Mesendoderm (in vitro differentiated cells): ENCODE results near the gene VPS11.

Experiments used
- DNase-seq: peaks from one replicate; pipeline ENCODE4 v3.0.0; 2013
- H2AK5ac ChIP-seq: 2 replicates; pipeline ENCODE4 v1.6.1; 2013; ENCODE audit warnings: low read length, inconsistent platforms
- H2BK120ac ChIP-seq: 2 replicates; pipeline ENCODE4 v1.6.1; 2013; ENCODE audit warnings: low read depth, mild to moderate bottlenecking, low read length, moderate library complexity, mixed read lengths
- H2BK15ac ChIP-seq: replicated peaks from 2 replicates; pipeline ENCODE4 v1.6.1; 2013; ENCODE audit warnings: low read depth, mild to moderate bottlenecking, moderate library complexity
- H2BK5ac ChIP-seq: 2 replicates; pipeline ENCODE4 v1.6.1; 2013; ENCODE audit warnings: low read length, inconsistent platforms
- H3K18ac ChIP-seq: 2 replicates; pipeline ENCODE4 v1.6.1; 2013; ENCODE audit warnings: mild to moderate bottlenecking, low read length, mixed read lengths
- H3K23ac ChIP-seq: one replicate; pipeline ENCODE4 v1.6.1; 2013; ENCODE audit warnings: low read length
- H3K27ac ChIP-seq: 2 replicates; pipeline ENCODE4 v1.5.1; 2013; ENCODE audit warnings: low read depth, mild to moderate bottlenecking, inconsistent platforms, low read length, moderate library complexity
- H3K27me3 ChIP-seq: 2 replicates; pipeline ENCODE4 v1.6.1; 2013; ENCODE audit warnings: low read length, control low read depth, mild to moderate bottlenecking, inconsistent platforms; ENCODE audit not compliant: insufficient read depth, poor library complexity
- H3K36me3 ChIP-seq: 2 replicates; pipeline ENCODE4 v1.6.1; 2013; ENCODE audit warnings: low read length, inconsistent platforms; ENCODE audit not compliant: control insufficient read depth, insufficient read depth
- H3K4ac ChIP-seq: one replicate; pipeline ENCODE4 v1.6.1; 2013; ENCODE audit warnings: low read depth, mild to moderate bottlenecking, low read length, moderate library complexity
- H3K4me1 ChIP-seq: 2 replicates; pipeline ENCODE4 v1.6.1; 2013; ENCODE audit warnings: low read depth, low read length, inconsistent platforms; ENCODE audit not compliant: control insufficient read depth
- H3K4me2 ChIP-seq: 2 replicates; pipeline ENCODE4 v1.6.1; 2013; ENCODE audit warnings: low read length
- H3K4me3 ChIP-seq: 2 replicates; pipeline ENCODE4 v1.5.1; 2013; ENCODE audit warnings: mild to moderate bottlenecking, low read length
- H3K56ac ChIP-seq: one replicate; pipeline ENCODE4 v1.6.1; 2013; ENCODE audit warnings: low read length
- H3K79me1 ChIP-seq: 2 replicates; pipeline ENCODE4 v1.6.1; 2013; ENCODE audit warnings: low read length, inconsistent platforms
- H3K79me2 ChIP-seq: 2 replicates; pipeline ENCODE4 v1.6.1; 2013; ENCODE audit warnings: mild to moderate bottlenecking, low read length; ENCODE audit not compliant: control insufficient read depth, insufficient read depth
- H3K9ac ChIP-seq: 2 replicates; pipeline ENCODE4 v1.6.1; 2013; ENCODE audit warnings: low read length, inconsistent platforms
- H4K5ac ChIP-seq: one replicate; pipeline ENCODE4 v1.6.1; 2013; ENCODE audit warnings: low read length
- H4K8ac ChIP-seq: one replicate; pipeline ENCODE4 v1.6.1; 2013; ENCODE audit warnings: low read depth, mild to moderate bottlenecking, control low read depth, low read length, moderate library complexity
- WGBS: extraction: QIAGEN DNeasy Blood & Tissue Kit; methylation state at CpG from one replicate; pipeline ENCODE4 v1.1.7; 2013; ENCODE audit warnings: low lambda C conversion rate, missing lambda C conversion rate; ENCODE audit not compliant: insufficient coverage; ENCODE audit errors: extremely low coverage; 5-methylcytosine and 5-hydroxymethylcytosine counted together

The VPS11 gene

GRCh38 chr11:119114351-119114750 lies 46.7 kb downstream of the VPS11 start:
- Histone ChIP-seq H2BK15ac (no peak overlapping the region), H3K18ac (no peak overlapping the region), H3K23ac (no peak overlapping the region), H3K4ac (no peak overlapping the region), H3K4me3 (no peak overlapping the region), H2BK120ac (no peak overlapping the region), H3K79me2 (no peaks in the 10 kb centered on the region), H3K9ac (no peak overlapping the region), H2BK5ac (no peak overlapping the region), H3K4me1 (no peaks in the 10 kb centered on the region), H3K36me3 (no peaks in the 10 kb centered on the region), H4K5ac (no peak overlapping the region), H2AK5ac (no peak overlapping the region), H3K27ac (no peak overlapping the region), H3K4me2 (no peak overlapping the region), H3K27me3 (no peaks in the 10 kb centered on the region), H3K79me1 (no peaks in the 10 kb centered on the region), H3K56ac (no peak overlapping the region), H4K8ac (no peak overlapping the region)
- DNase-seq: no peak
- WGBS: no CpG with 5 or more reads among the region's 5 CpGs

GRCh38 chr11:119115484-119116234 lies 48.0 kb downstream of the VPS11 start:
- Histone ChIP-seq H3K36me3 (no peaks in the 10 kb centered on the region), H3K56ac (no peak overlapping the region), H3K18ac (no peak overlapping the region), H2BK15ac (no peak overlapping the region), H2BK5ac (no peak overlapping the region), H3K9ac (no peak overlapping the region), H3K79me1 (no peaks in the 10 kb centered on the region), H3K4me2 (no peak overlapping the region), H2BK120ac (no peak overlapping the region), H3K4me1 (peaks cover 1% of the 10 kb centered on the region), H3K27ac (no peak overlapping the region), H4K8ac (no peak overlapping the region), H3K23ac (no peak overlapping the region), H3K79me2 (no peaks in the 10 kb centered on the region), H4K5ac (no peak overlapping the region), H2AK5ac (no peak overlapping the region), H3K4ac (no peak overlapping the region), H3K27me3 (no peaks in the 10 kb centered on the region), H3K4me3 (no peak overlapping the region)
- no peak for DNase-seq
- no CpG with 5 or more reads among the region's 24 CpGs for WGBS

- Histone ChIP-seq H3K36me3 (no peaks in the 10 kb centered on the region), H3K18ac (no peak overlapping the region), H3K4ac (no peak overlapping the region), H2BK15ac (no peak overlapping the region), H3K56ac (no peak overlapping the region), H3K4me3 (no peak overlapping the region), H4K5ac (no peak overlapping the region), H3K23ac (no peak overlapping the region), H3K27me3 (no peaks in the 10 kb centered on the region), H2BK120ac (no peak overlapping the region), H3K4me1 (peaks cover 2% of the 10 kb centered on the region), H3K4me2 (no peak overlapping the region), H3K79me2 (no peaks in the 10 kb centered on the region), H4K8ac (no peak overlapping the region), H2BK5ac (no peak overlapping the region), H3K27ac (no peak overlapping the region), H2AK5ac (no peak overlapping the region), H3K9ac (no peak overlapping the region), H3K79me1 (no peaks in the 10 kb centered on the region)
- DNase-seq: no peak
- no CpG with 5 or more reads among the region's 10 CpGs for WGBS
Measured at GRCh38 chr11:119116235-119116594, 48.6 kb downstream of the VPS11 start.

GRCh38 chr11:119116601-119117000 lies 49.0 kb downstream of the VPS11 start:
- H3K4me2 ChIP-seq: no peak overlapping the region
- no peak overlapping the region for H3K4me3 ChIP-seq
- no peak overlapping the region for H2AK5ac ChIP-seq
- H3K4me1 ChIP-seq: peaks cover 2% of the 10 kb centered on the region
- H3K23ac ChIP-seq: no peak overlapping the region
- no peak overlapping the region for H3K4ac ChIP-seq
- no peak overlapping the region for H2BK120ac ChIP-seq
- DNase-seq: no peak
- H3K79me1 ChIP-seq: peaks cover 1% of the 10 kb centered on the region
- no peak overlapping the region for H4K5ac ChIP-seq
- H3K18ac ChIP-seq: no peak overlapping the region
- H3K56ac ChIP-seq: no peak overlapping the region
- H3K9ac ChIP-seq: no peak overlapping the region
- no peak overlapping the region for H4K8ac ChIP-seq
- H2BK5ac ChIP-seq: no peak overlapping the region
- no peaks in the 10 kb centered on the region for H3K27me3 ChIP-seq
- H3K36me3 ChIP-seq: no peaks in the 10 kb centered on the region
- no CpG with 5 or more reads among the region's 5 CpGs for WGBS
- no peak overlapping the region for H3K27ac ChIP-seq
- H2BK15ac ChIP-seq: no peak overlapping the region
- H3K79me2 ChIP-seq: peaks cover 1% of the 10 kb centered on the region

- Histone ChIP-seq H3K79me1 (peaks cover 6% of the 10 kb centered on the region), H3K18ac (no peak overlapping the region), H3K9ac (no peak overlapping the region), H3K4me1 (peaks cover 2% of the 10 kb centered on the region), H3K27me3 (no peaks in the 10 kb centered on the region), H3K4me2 (no peak overlapping the region), H3K36me3 (no peaks in the 10 kb centered on the region), H3K4ac (no peak overlapping the region), H2AK5ac (no peak overlapping the region), H2BK120ac (no peak overlapping the region), H3K79me2 (peaks cover 7% of the 10 kb centered on the region), H3K23ac (no peak overlapping the region), H2BK15ac (no peak overlapping the region), H3K4me3 (no peak overlapping the region), H3K27ac (no peak overlapping the region), H4K8ac (no peak overlapping the region), H2BK5ac (no peak overlapping the region), H4K5ac (no peak overlapping the region), H3K56ac (no peak overlapping the region)
- DNase-seq: no peak
- WGBS: no CpG with 5 or more reads among the region's 3 CpGs
Measured at GRCh38 chr11:119117004-119117706, 49.5 kb downstream of the VPS11 start.
